ENCODE results near the gene MT2A. TPM values are rescaled to one million over a fixed set of nuclear protein-coding genes. Genes with fewer than 3 reads are reported as not detected.
A peak's percentile ranks its signal among the peaks of the same experiment; 100 is the strongest.

The MT2A gene
- total RNA-seq (ENCODE audit: unreplicated experiment) = 2.4 TPM
- long read RNA-seq = 0 reads

- H3K9me3 Mint-ChIP-seq (ENCODE audit: unreplicated experiment) = no peaks in the 10 kb centered on the region
- peak; percentile 66 for DNase-seq (ENCODE audit: low spot score)
- TF ChIP-seq, protein P1, sequence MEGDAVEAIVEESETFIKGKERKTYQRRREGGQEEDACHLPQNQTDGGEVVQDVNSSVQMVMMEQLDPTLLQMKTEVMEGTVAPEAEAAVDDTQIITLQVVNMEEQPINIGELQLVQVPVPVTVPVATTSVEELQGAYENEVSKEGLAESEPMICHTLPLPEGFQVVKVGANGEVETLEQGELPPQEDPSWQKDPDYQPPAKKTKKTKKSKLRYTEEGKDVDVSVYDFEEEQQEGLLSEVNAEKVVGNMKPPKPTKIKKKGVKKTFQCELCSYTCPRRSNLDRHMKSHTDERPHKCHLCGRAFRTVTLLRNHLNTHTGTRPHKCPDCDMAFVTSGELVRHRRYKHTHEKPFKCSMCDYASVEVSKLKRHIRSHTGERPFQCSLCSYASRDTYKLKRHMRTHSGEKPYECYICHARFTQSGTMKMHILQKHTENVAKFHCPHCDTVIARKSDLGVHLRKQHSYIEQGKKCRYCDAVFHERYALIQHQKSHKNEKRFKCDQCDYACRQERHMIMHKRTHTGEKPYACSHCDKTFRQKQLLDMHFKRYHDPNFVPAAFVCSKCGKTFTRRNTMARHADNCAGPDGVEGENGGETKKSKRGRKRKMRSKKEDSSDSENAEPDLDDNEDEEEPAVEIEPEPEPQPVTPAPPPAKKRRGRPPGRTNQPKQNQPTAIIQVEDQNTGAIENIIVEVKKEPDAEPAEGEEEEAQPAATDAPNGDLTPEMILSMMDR (IDR thresholded peaks at IDR 0.05; ENCODE audit: unreplicated experiment) = no peak
- H3K4me1 Mint-ChIP-seq (ENCODE audit: unreplicated experiment) = peaks cover 35% of the 10 kb centered on the region
- H3K27me3 Mint-ChIP-seq (ENCODE audit: unreplicated experiment) = peaks cover 18% of the 10 kb centered on the region
- H3K27ac Mint-ChIP-seq (ENCODE audit: unreplicated experiment) = peak within 1 kb of the TSS; percentile 89
- H3K4me3 Mint-ChIP-seq (ENCODE audit: unreplicated experiment) = peak within 1 kb of the TSS; percentile 77
- H3K36me3 Mint-ChIP-seq (ENCODE audit: low read depth, unreplicated experiment) = no peaks in the 10 kb centered on the region
These were observed at the start of gene MT2A for GRCh38 chr16:56608043-56608875. Gene MT2A (plus strand): TSS chr16:56608584. CDS start chr16:56608656, 72 bp downstream.

DNA sequence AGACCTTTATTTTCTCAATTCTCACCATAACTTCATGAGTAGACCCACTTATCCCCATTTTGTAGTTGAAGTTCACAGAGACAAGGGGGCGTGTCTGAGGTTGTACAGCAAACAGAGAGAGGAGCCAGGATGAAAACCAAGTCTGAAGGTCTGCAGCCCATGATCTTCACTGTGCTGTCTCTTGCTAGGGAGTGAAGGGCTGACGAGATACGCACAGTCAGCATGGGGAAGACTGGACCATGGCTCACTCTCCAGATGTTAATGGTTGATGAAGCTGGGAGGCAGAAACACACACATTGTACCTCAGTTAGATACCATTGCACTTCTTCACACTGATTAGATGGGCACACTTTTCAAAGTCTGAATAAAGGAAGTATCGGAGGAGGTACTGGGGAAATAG, 49.3 kb upstream of the MT2A start:
- H3K4me3 Mint-ChIP-seq (ENCODE audit: unreplicated experiment) = no peak overlapping the region
- TF ChIP-seq, protein P1 (IDR thresholded peaks at IDR 0.05; ENCODE audit: unreplicated experiment) = no peak
- no peaks in the 10 kb centered on the region for H3K36me3 Mint-ChIP-seq (ENCODE audit: low read depth, unreplicated experiment)
- no peaks in the 10 kb centered on the region for H3K9me3 Mint-ChIP-seq (ENCODE audit: unreplicated experiment)
- H3K4me1 Mint-ChIP-seq (ENCODE audit: unreplicated experiment) = no peaks in the 10 kb centered on the region
- H3K27me3 Mint-ChIP-seq (ENCODE audit: unreplicated experiment) = peaks cover 2% of the 10 kb centered on the region
- no peak overlapping the region for H3K27ac Mint-ChIP-seq (ENCODE audit: unreplicated experiment)
- no peak for DNase-seq (ENCODE audit: low spot score)

DNA sequence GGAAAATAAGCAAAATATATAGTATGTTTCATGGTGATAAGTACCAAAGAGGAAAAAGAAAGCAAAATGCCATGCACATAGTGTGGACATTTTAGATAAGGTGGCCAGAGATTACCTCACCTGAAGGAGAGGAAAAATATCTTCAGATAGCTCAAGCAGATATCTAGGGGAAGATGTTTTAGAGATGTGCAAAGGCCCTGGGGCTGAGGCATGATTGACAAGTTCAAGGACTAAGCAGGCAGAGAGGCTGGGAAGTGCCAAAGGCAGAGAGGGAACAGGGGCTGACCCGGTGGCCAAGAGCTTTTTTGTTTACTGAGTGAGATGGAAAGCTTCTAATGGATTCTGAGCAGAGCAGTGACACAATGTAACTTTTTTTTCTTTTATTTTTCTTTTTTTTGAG, 47.9 kb upstream of the MT2A start:
- TF ChIP-seq, protein P1 (IDR thresholded peaks at IDR 0.05; ENCODE audit: unreplicated experiment) = no peak
- no peak overlapping the region for H3K4me3 Mint-ChIP-seq (ENCODE audit: unreplicated experiment)
- no peaks in the 10 kb centered on the region for H3K9me3 Mint-ChIP-seq (ENCODE audit: unreplicated experiment)
- no peak overlapping the region for H3K27ac Mint-ChIP-seq (ENCODE audit: unreplicated experiment)
- H3K36me3 Mint-ChIP-seq (ENCODE audit: low read depth, unreplicated experiment) = no peaks in the 10 kb centered on the region
- H3K4me1 Mint-ChIP-seq (ENCODE audit: unreplicated experiment) = no peaks in the 10 kb centered on the region
- no peak for DNase-seq (ENCODE audit: low spot score)
- H3K27me3 Mint-ChIP-seq (ENCODE audit: unreplicated experiment) = peaks cover 2% of the 10 kb centered on the region

- no peaks in the 10 kb centered on the region for H3K4me1 Mint-ChIP-seq (ENCODE audit: unreplicated experiment)
- peaks cover 2% of the 10 kb centered on the region for H3K27me3 Mint-ChIP-seq (ENCODE audit: unreplicated experiment)
- no peaks in the 10 kb centered on the region for H3K36me3 Mint-ChIP-seq (ENCODE audit: low read depth, unreplicated experiment)
- no peak for DNase-seq (ENCODE audit: low spot score)
- H3K27ac Mint-ChIP-seq (ENCODE audit: unreplicated experiment) = no peak overlapping the region
- no peak overlapping the region for H3K4me3 Mint-ChIP-seq (ENCODE audit: unreplicated experiment)
- H3K9me3 Mint-ChIP-seq (ENCODE audit: unreplicated experiment) = no peaks in the 10 kb centered on the region
- TF ChIP-seq, protein P1 (IDR thresholded peaks at IDR 0.05; ENCODE audit: unreplicated experiment) = no peak
These were observed 47.3 kb upstream of the MT2A start for GRCh38 chr16:56561126-56561525.

GRCh38 chr16:56564793-56565477, 43.4 kb upstream of the MT2A start, which contains the start of gene MT4:
Gene MT4 (plus strand): TSS chr16:56565073. CDS start chr16:56565129, 56 bp downstream.
- Mint-ChIP-seq H3K9me3 (ENCODE audit: unreplicated experiment) (no peaks in the 10 kb centered on the region), H3K4me3 (ENCODE audit: unreplicated experiment) (no peak within 1 kb of the TSS), H3K27me3 (ENCODE audit: unreplicated experiment) (peaks cover 6% of the 10 kb centered on the region), H3K36me3 (ENCODE audit: low read depth, unreplicated experiment) (no peaks in the 10 kb centered on the region), H3K4me1 (ENCODE audit: unreplicated experiment) (no peaks in the 10 kb centered on the region), H3K27ac (ENCODE audit: unreplicated experiment) (no peak within 1 kb of the TSS)
- TF ChIP-seq, protein P1 (IDR thresholded peaks at IDR 0.05; ENCODE audit: unreplicated experiment) = no peak
- no peak for DNase-seq (ENCODE audit: low spot score)
